ENCODE results near the gene PDZK1.

PDZK1 gene

DNA sequence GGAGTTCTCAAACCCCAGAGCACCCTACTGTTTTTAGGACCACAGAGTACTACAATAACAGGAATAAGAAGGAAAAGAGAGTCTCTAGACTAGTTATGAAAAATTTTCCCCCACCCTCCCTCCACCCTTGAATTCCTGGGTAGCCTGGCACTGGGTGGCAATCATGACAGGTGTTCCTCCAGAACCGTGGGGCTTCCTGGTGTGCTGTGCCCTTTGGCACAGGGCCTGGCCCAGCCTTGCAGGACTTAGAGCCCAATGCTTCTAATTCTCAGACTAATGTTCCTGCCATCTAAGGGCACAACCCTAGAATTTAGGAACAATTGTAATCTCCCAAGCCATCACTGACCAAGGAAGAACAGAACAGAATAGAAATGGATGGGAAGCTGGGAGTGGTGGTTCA is 10.7 kb upstream of the PDZK1 start:
- TF ChIP-seq, protein P1, sequence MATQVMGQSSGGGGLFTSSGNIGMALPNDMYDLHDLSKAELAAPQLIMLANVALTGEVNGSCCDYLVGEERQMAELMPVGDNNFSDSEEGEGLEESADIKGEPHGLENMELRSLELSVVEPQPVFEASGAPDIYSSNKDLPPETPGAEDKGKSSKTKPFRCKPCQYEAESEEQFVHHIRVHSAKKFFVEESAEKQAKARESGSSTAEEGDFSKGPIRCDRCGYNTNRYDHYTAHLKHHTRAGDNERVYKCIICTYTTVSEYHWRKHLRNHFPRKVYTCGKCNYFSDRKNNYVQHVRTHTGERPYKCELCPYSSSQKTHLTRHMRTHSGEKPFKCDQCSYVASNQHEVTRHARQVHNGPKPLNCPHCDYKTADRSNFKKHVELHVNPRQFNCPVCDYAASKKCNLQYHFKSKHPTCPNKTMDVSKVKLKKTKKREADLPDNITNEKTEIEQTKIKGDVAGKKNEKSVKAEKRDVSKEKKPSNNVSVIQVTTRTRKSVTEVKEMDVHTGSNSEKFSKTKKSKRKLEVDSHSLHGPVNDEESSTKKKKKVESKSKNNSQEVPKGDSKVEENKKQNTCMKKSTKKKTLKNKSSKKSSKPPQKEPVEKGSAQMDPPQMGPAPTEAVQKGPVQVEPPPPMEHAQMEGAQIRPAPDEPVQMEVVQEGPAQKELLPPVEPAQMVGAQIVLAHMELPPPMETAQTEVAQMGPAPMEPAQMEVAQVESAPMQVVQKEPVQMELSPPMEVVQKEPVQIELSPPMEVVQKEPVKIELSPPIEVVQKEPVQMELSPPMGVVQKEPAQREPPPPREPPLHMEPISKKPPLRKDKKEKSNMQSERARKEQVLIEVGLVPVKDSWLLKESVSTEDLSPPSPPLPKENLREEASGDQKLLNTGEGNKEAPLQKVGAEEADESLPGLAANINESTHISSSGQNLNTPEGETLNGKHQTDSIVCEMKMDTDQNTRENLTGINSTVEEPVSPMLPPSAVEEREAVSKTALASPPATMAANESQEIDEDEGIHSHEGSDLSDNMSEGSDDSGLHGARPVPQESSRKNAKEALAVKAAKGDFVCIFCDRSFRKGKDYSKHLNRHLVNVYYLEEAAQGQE (IDR thresholded peaks at IDR 0.05; ENCODE audit: insufficient read depth in 1 of 2, low read depth in 2 of 2, low read length in 2 of 2), result no peak
- TF ChIP-seq POLR2AphosphoS5 (IDR thresholded peaks at IDR 0.05; ENCODE audit: low read depth, low read length), result no peak
- TF ChIP-seq FOXP2 (optimal IDR thresholded peaks at IDR 0.05; ENCODE audit: borderline replicate concordance, extremely low read depth, extremely low read length, insufficient read depth), result no peak
- TF ChIP-seq SIN3A (IDR thresholded peaks at IDR 0.05; ENCODE audit: borderline replicate concordance, insufficient read depth, low read length), result no peak
- no peak for TF ChIP-seq TAF1 (IDR thresholded peaks at IDR 0.05; ENCODE audit: borderline replicate concordance, insufficient read depth, low read length)

DNA sequence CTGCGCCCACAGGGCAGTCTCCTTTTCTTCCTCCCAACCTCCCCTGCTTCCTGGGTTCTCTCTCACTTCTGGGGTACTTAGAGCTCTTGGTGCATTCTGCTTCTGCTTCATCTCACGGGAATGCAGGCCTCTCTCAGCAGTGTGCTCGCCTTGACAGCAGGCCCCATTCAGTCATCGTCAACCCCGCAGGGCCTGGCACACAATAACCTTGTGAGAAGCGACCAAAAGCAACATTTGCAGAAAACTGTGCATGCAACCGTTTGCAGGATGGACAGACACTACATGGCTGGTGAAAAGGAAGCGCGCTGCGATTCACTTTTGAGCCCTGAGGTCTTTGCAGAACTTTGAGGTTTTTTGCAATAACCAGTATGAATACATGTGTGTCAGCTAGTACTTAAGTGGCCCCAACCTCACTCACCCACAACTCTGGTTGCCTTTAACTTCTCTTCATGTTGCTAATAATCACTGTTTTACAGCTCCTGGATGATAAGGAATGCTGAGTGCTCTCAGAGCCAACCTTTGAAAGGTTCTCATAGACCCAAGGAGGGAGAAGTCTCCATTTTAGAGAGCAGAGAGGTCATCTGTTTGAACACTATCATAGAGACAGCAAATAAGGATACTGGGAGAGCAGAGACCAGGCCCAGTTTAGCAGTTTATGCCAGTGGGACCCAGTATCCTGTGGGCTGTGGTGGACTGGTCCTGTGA is 9.6 kb upstream of the PDZK1 start:
- TF ChIP-seq, protein P1 (IDR thresholded peaks at IDR 0.05; ENCODE audit: insufficient read depth in 1 of 2, low read depth in 2 of 2, low read length in 2 of 2), result no peak
- no peak for TF ChIP-seq FOXP2 (optimal IDR thresholded peaks at IDR 0.05; ENCODE audit: borderline replicate concordance, extremely low read depth, extremely low read length, insufficient read depth)
- TF ChIP-seq SIN3A (IDR thresholded peaks at IDR 0.05; ENCODE audit: borderline replicate concordance, insufficient read depth, low read length), result no peak

DNA sequence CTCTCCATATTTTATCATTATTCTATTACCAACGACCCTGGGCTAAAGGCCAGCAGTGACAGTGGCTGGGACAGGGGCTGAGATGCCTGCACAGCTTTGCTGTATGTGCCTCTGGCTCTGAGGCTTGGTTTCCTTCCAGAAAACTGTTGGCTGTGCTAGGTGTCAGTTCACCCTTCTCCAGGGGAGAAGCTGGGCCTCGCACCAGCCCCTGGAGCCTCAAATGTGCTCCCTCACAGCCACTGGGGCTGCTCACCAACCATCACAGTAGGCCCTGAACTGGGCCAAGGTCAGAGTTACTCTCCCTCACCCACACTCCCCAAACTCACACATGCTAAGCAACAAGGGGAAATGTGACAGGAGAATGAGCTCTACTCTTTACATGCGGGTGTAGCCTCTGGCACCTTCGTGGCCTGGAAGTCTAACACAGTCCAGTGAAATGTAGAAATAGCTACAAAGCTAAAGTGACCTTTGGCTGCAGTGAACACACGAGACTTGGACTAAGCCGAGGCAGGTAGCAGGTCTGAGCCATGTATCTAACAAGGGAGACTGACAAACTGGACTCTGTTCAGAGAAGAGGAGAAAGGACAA is 7.5 kb upstream of the PDZK1 start:
- TF ChIP-seq, protein P1 (IDR thresholded peaks at IDR 0.05; ENCODE audit: insufficient read depth in 1 of 2, low read depth in 2 of 2, low read length in 2 of 2), result no peak
- no peak for TF ChIP-seq SIN3A (IDR thresholded peaks at IDR 0.05; ENCODE audit: borderline replicate concordance, insufficient read depth, low read length)
- no peak for TF ChIP-seq FOXP2 (optimal IDR thresholded peaks at IDR 0.05; ENCODE audit: borderline replicate concordance, extremely low read depth, extremely low read length, insufficient read depth)
- TF ChIP-seq TAF1 (IDR thresholded peaks at IDR 0.05; ENCODE audit: borderline replicate concordance, insufficient read depth, low read length), result no peak
- no peak for TF ChIP-seq POLR2AphosphoS5 (IDR thresholded peaks at IDR 0.05; ENCODE audit: low read depth, low read length)

DNA sequence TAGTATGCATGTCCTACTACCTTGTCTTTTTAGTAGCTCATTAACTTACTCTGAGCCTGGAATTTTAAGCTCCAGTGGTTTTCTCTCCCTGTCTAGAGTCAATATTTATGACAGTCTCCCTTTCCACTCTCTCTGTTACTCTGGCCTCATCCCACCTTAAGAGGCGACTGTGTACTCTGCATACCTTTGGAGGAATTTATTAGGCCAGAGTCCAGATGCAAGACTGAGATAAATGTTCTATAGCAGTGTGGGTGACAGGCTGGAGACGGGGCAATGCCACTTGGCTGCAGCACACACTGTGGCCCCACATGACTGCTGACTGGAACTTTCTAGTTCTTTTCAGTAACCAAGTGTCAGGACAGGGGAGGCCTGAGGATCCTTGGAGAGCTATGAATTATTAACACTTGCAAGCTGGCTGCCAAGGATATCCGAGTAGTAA is 4.1 kb upstream of the PDZK1 start:
- no peak for TF ChIP-seq SIN3A (IDR thresholded peaks at IDR 0.05; ENCODE audit: borderline replicate concordance, insufficient read depth, low read length)
- no peak for TF ChIP-seq FOXP2 (optimal IDR thresholded peaks at IDR 0.05; ENCODE audit: borderline replicate concordance, extremely low read depth, extremely low read length, insufficient read depth)
- TF ChIP-seq TAF1 (IDR thresholded peaks at IDR 0.05; ENCODE audit: borderline replicate concordance, insufficient read depth, low read length), result no peak
- TF ChIP-seq, protein P1 (IDR thresholded peaks at IDR 0.05; ENCODE audit: insufficient read depth in 1 of 2, low read depth in 2 of 2, low read length in 2 of 2), result no peak
- TF ChIP-seq POLR2AphosphoS5 (IDR thresholded peaks at IDR 0.05; ENCODE audit: low read depth, low read length), result no peak
